ENCODE data around the gene DNLZ.

- TF ChIP-seq EZH2phosphoT487 (IDR thresholded peaks at IDR 0.05; ENCODE audit: low read depth) (no peak), CTCF (IDR thresholded peaks at IDR 0.05; ENCODE audit: low read depth, low read length) (no peak)
These were observed 1.6 kb downstream of the DNLZ start for GRCh38 chr9:136361754-136362449.

Measured in OCI-LY3 (cell line).